Esophagus (tissue), 2 donors: Measurements from ENCODE around the gene SDF2L1. TPM values are rescaled to one million over a fixed set of nuclear protein-coding genes. Genes with fewer than 3 reads are reported as not detected.
A peak's percentile ranks its signal among the peaks of the same experiment; 100 is the strongest.

Source experiments
- H3K27ac ChIP-seq, 2 donors: one replicate each; pipeline ENCODE4 v1.5.1; 2013; ENCODE audit warnings: low read depth in 2 of 2, mild to moderate bottlenecking in 2 of 2, inconsistent platforms in 1 of 2, low read length in 1 of 2, moderate library complexity in 1 of 2
- H3K27me3 ChIP-seq, 2 donors: one replicate each; pipeline ENCODE4 v1.6.1; 2013; ENCODE audit warnings: low read length in 2 of 2, control low read depth in 1 of 2, mild to moderate bottlenecking in 1 of 2; ENCODE audit not compliant: insufficient read depth in 2 of 2, control insufficient read depth in 1 of 2
- H3K36me3 ChIP-seq, 2 donors: one replicate each; pipeline ENCODE4 v1.6.1; 2013; ENCODE audit warnings: low read length in 1 of 2; ENCODE audit not compliant: control insufficient read depth in 2 of 2, insufficient read depth in 2 of 2
- H3K4me1 ChIP-seq, 2 donors: one replicate each; pipeline ENCODE4 v1.6.1; 2013; ENCODE audit warnings: low read length in 1 of 2; ENCODE audit not compliant: control insufficient read depth in 2 of 2, insufficient read depth in 2 of 2
- H3K4me3 ChIP-seq, 2 donors: one replicate each; pipeline ENCODE4 v1.5.1; 2013; ENCODE audit warnings: low read length in 2 of 2, mild to moderate bottlenecking in 2 of 2, low read depth in 1 of 2, moderate library complexity in 1 of 2
- H3K9me3 ChIP-seq, 2 donors: one replicate each; pipeline ENCODE4 v1.6.1; 2013; ENCODE audit warnings: mild to moderate bottlenecking in 2 of 2, low read depth in 1 of 2, low read length in 1 of 2, moderate library complexity in 1 of 2; ENCODE audit not compliant: control insufficient read depth in 2 of 2, insufficient read depth in 1 of 2
- WGBS, 2 donors: extraction: QIAGEN DNeasy Blood & Tissue Kit; methylation state at CpG; one replicate each; pipeline ENCODE4 v1.1.7; 2013; 5-methylcytosine and 5-hydroxymethylcytosine counted together
- polyA plus RNA-seq, 2 donors: library from polyadenylated mRNA; stranded (reverse); fragments of 200-250 nt; gene quantifications; one replicate each; pipeline ENCODE4 v1.2.3, GENCODE V29; 2013
- donor health status: healthy with polysubstance abuse.
- donor health status: Bipolar disorder and iron deficiency.

The SDF2L1 gene
- polyA plus RNA-seq, 2 donors = 18.7 to 52.7 TPM

DNA sequence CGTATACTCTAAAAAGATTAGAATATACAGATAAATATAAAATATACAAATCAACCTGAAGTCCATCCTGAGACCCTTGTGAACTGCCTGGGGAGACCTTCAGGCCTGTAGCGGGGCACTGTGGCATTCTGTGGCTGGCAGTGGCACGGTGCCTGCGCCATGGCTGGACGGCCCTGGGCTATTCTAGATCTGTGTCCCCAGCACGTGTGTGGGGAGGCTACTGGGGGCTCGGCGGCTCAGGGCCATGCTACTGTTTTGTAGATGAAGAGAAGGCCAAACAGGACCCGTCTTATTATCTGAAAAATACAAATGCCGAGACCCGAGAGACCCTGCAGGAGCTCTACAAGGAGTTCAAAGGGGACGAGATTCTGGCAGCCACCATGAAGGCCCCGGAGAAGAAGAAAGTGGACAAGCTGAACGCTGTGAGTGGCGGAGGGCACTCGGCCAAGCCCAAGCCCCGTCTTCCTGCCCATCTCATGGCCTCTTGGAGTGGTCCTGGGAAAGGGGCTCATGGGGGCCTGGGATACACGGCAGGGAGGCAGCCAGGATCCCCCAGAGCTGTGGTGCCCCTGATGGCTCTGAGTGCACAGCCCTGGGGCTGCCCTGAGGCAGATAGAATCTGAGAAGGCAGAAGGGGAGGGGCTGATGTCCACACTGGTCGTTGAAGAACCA is 42.5 kb downstream of the SDF2L1 start:
- no peak overlapping the region for H3K4me3 ChIP-seq
- peaks cover 12 to 68% of the 10 kb centered on the region in 2 donors for H3K36me3 ChIP-seq
- no peaks in the 10 kb centered on the region for H3K9me3 ChIP-seq
- H3K27ac ChIP-seq = no peak overlapping the region
- WGBS, 2 donors = 92 to 96% methylated on average over 19 of the region's 19 CpGs
- no peaks in the 10 kb centered on the region for H3K4me1 ChIP-seq
- H3K27me3 ChIP-seq = no peaks in the 10 kb centered on the region

- H3K9me3 ChIP-seq = no peaks in the 10 kb centered on the region
- no peak overlapping the region for H3K27ac ChIP-seq
- H3K36me3 ChIP-seq = peaks cover 12 to 70% of the 10 kb centered on the region in 2 donors
- 82 to 84% methylated on average over 8 of the region's 8 CpGs for WGBS, 2 donors
- H3K27me3 ChIP-seq = no peaks in the 10 kb centered on the region
- no peaks in the 10 kb centered on the region for H3K4me1 ChIP-seq
- H3K4me3 ChIP-seq = no peak overlapping the region
Observed at GRCh38 chr22:21685164-21685513, 43.0 kb downstream of the SDF2L1 start.

GRCh38 chr22:21686193-21686608 is 44.1 kb downstream of the SDF2L1 start:
- no peaks in the 10 kb centered on the region for H3K9me3 ChIP-seq
- no peaks in the 10 kb centered on the region for H3K4me1 ChIP-seq
- H3K27ac ChIP-seq = no peak overlapping the region
- H3K27me3 ChIP-seq = no peaks in the 10 kb centered on the region
- 94 to 96% methylated on average over 8 of the region's 8 CpGs for WGBS, 2 donors
- peaks cover 12 to 68% of the 10 kb centered on the region in 2 donors for H3K36me3 ChIP-seq
- H3K4me3 ChIP-seq = no peak overlapping the region

DNA sequence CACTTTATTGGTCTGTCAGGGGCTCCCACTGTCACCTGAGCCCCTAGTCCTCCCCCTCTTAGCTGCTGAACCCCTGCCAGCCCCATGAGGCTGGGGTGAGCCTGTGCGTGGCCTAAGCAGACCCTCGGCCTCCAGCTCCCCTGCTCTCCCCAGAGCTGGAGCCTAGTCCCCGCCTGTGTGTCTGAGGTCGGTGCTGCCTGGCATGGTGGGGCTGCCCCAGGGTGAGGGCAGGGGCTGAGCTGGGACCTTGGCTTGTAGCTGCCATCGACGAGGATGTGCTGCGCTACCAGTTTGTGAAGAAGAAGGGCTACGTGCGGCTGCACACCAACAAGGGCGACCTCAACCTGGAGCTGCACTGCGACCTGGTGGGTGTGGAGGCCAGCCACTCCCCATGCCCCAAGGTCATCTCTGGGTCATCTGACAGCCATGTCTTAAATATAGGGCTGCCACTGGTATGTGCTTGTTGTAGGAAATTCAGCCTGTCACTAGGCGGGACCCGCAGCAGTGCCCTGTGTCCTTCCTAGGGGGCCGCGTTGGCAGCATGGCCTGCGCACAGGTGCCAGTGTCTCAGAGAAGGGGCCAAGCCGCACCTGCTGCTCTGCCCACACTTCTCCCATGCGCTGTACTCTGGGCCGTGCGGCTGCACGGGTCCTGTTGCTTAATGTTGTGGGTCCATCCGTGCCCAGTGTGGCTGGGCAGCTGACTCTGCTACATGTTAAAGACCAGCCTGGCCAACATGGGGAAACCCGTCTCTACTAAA is 44.7 kb downstream of the SDF2L1 start:
- peaks cover 9 to 65% of the 10 kb centered on the region in 2 donors for H3K36me3 ChIP-seq
- no peak overlapping the region for H3K27ac ChIP-seq
- WGBS, 2 donors = 89 to 95% methylated on average over 23 of the region's 23 CpGs
- no peak overlapping the region for H3K4me3 ChIP-seq
- no peaks in the 10 kb centered on the region for H3K27me3 ChIP-seq
- no peaks in the 10 kb centered on the region for H3K4me1 ChIP-seq
- no peaks in the 10 kb centered on the region for H3K9me3 ChIP-seq

DNA sequence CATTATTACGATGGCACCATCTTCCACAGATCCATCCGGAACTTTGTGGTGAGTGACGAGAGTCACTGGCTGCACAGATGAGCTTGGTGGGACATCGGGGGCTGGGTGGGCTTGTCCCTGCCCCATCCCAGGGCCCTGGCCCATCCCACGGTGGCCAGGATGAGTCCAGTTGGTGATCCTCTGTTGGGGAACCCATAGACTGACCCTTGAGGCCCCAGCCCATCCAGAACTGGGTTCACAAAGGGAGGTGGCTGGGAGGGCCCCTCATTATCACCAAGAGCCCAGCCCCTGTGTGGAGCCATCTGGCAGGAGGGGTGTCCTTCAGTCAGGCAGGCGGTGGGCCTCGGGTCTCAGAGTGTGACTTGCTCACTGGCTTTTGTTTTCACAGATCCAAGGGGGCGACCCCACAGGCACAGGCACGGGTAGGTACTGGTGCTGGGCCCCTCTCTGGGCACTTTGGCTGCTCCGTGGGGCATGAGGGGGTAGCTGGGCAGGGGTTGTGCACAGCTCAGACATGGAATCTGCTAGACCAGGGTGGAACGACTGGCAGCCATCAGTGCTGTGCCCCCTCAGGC is 45.7 kb downstream of the SDF2L1 start:
- Histone ChIP-seq H3K9me3 (no peaks in the 10 kb centered on the region), H3K4me3 (no peak overlapping the region), H3K27ac (no peak overlapping the region), H3K27me3 (no peaks in the 10 kb centered on the region), H3K36me3 (peaks cover 8 to 57% of the 10 kb centered on the region in 2 donors), H3K4me1 (no peaks in the 10 kb centered on the region)
- WGBS, 2 donors = 94% methylated on average over 9 to 11 of the region's 11 CpGs

DNA sequence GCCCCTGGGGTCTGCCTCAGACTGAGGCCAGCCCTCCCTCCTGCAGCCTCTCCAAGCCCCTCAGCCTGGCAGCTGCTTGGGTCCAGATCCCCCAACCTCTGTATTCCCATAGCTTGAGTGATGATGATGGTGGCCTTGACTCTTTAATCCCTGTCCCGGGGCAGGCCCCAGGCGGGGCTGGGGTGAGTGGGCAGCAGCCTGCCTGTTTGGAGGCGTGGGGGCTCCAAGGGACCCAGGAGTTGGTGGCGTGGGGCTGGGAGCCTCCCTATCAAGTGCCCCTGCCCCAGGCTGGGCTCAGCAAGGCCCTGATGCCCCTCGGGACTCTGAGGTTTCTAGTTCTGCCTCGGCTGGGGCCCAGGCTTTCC is 46.2 kb downstream of the SDF2L1 start:
- Histone ChIP-seq H3K4me1 (no peaks in the 10 kb centered on the region), H3K36me3 (peaks cover 8 to 56% of the 10 kb centered on the region in 2 donors), H3K4me3 (no peak overlapping the region), H3K9me3 (no peaks in the 10 kb centered on the region), H3K27me3 (no peaks in the 10 kb centered on the region), H3K27ac (peak overlapping the region in 1 of 2 donors; percentile 26)
- 90 to 94% methylated on average over 6 of the region's 6 CpGs for WGBS, 2 donors

DNA sequence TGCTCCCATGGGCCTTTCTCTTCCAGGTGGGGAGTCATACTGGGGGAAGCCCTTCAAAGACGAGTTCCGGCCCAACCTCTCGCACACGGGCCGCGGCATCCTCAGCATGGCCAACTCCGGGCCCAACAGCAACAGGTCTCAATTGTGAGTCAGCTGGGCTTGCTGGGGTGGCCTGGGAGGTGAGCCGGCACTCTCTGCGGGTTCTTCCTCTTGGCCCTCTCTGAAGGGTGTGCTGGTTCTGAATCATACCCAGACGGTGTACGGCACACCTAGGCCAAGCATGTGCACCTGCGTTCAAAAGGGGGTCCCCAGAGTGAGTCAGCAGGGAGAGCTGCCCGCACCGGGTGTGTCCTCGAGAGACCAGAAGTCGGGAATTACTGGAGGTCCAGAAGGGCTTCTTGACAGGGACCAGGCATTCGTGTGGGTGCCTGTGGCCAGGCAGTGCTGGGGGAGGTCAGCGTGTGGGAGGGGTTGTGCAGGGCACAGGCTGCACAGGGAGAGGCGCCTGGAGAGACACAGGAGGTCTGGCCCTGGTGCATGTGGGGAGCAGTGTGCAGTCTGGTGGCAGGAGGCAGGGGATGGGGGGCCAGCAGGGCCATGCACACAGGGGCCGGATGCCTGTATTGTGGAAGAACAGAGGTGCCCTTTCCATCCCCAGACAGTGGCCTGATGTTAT is 46.7 kb downstream of the SDF2L1 start:
- WGBS, 2 donors = 88 to 90% methylated on average over 20 of the region's 20 CpGs
- Histone ChIP-seq H3K36me3 (peaks cover 11 to 57% of the 10 kb centered on the region in 2 donors), H3K27me3 (no peaks in the 10 kb centered on the region), H3K27ac (no peak overlapping the region), H3K4me1 (no peaks in the 10 kb centered on the region), H3K4me3 (no peak overlapping the region), H3K9me3 (no peaks in the 10 kb centered on the region)

DNA sequence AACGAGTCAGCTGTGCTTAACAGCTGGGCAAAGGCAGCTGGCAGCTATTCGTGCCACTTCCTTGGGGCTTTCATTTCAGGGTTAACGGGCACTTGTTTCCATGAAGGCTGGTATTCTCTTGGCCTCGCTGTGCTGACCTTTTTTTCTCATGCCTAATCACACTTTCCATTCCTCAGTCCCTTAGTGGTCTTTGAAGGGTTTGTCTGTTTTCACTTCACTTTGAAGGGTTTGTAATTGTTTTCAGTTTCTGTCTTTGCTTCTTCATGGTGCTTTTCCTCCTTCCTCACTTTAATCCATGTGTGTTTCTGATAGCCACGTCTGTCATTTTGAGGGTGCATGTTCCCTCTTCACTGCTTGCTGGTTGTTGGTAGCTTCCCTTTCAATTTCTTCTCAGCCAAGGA is 48.3 kb downstream of the SDF2L1 start:
- Histone ChIP-seq H3K27me3 (no peaks in the 10 kb centered on the region), H3K4me3 (no peak overlapping the region), H3K9me3 (no peaks in the 10 kb centered on the region), H3K4me1 (no peaks in the 10 kb centered on the region), H3K36me3 (peaks cover 22 to 62% of the 10 kb centered on the region in 2 donors), H3K27ac (no peak overlapping the region)
- WGBS, 2 donors = 55 to 62% methylated on average over 5 of the region's 5 CpGs

- 80 to 85% methylated on average over 14 to 16 of the region's 16 CpGs for WGBS, 2 donors
- no peak overlapping the region for H3K4me3 ChIP-seq
- H3K4me1 ChIP-seq = no peaks in the 10 kb centered on the region
- H3K9me3 ChIP-seq = no peaks in the 10 kb centered on the region
- H3K27me3 ChIP-seq = no peaks in the 10 kb centered on the region
- peaks cover 32 to 68% of the 10 kb centered on the region in 2 donors for H3K36me3 ChIP-seq
- H3K27ac ChIP-seq = no peak overlapping the region
Observed at GRCh38 chr22:21691816-21692215, 49.7 kb downstream of the SDF2L1 start.
